H1 (cell line): Measurements from ENCODE around the gene ZNF462. TPM values are rescaled to one million over a fixed set of nuclear protein-coding genes. Genes with fewer than 3 reads are reported as not detected.

Experiments used
- CTCF ChIA-PET: fragments of 300-600 bp; sonication (Branson Sonifier 250); formaldehyde crosslinking; loops from one replicate; lab custom pipeline; 2021; ENCODE audit not compliant: partially characterized antibody; lab: Charles Lee
- POLR2A ChIA-PET: fragments of 300-600 bp; sonication (Branson Sonifier 250); formaldehyde crosslinking; loops from one replicate; lab custom pipeline; 2021; ENCODE audit warnings: inconsistent platforms; ENCODE audit not compliant: partially characterized antibody; lab: Charles Lee
- DNase-seq, 2 experiments: peaks; one replicate each; pipeline versions ENCODE4 v3.0.0 to v3.0.0-alpha.2; 2010 to 2022; ENCODE audit warnings: low spot score in 2 of 2, low read depth in 1 of 2, mixed read lengths in 1 of 2
- FAIRE-seq: peaks from 2 replicates; lab custom pipeline; 2011; peaks lifted over from hg19 to GRCh38; lab: Jason Lieb, UNC
- H2AFZ ChIP-seq: 2 replicates; pipeline ENCODE4 v1.8.1; 2012; ENCODE audit warnings: low read length, inconsistent platforms
- H2AK5ac ChIP-seq: 2 replicates; pipeline ENCODE4 v1.6.1; 2013; ENCODE audit warnings: low read depth, low read length
- H2BK120ac ChIP-seq: replicated peaks from 2 replicates; pipeline ENCODE3; 2013; ENCODE audit warnings: low read depth, low read length, inconsistent platforms
- H2BK12ac ChIP-seq: 2 replicates; pipeline ENCODE4 v1.6.1; 2013; ENCODE audit warnings: low read depth, low read length
- H2BK15ac ChIP-seq: 2 replicates; pipeline ENCODE4 v1.6.1; 2013; ENCODE audit warnings: low read length
- H2BK20ac ChIP-seq: 2 replicates; pipeline ENCODE4 v1.6.1; 2013; ENCODE audit warnings: low read length
- H2BK5ac ChIP-seq: 2 replicates; pipeline ENCODE4 v1.6.1; 2013; ENCODE audit warnings: low read depth, low read length
- H3K14ac ChIP-seq: 2 replicates; pipeline ENCODE4 v1.6.1; 2013; ENCODE audit warnings: inconsistent platforms; ENCODE audit not compliant: insufficient read length
- H3K18ac ChIP-seq: 2 replicates; pipeline ENCODE4 v1.6.1; 2013; ENCODE audit warnings: low read length; ENCODE audit errors: extremely low read depth
- H3K23ac ChIP-seq: 2 replicates; pipeline ENCODE4 v1.6.1; 2013; ENCODE audit warnings: inconsistent platforms; ENCODE audit not compliant: insufficient read length
- H3K23me2 ChIP-seq: 2 replicates; pipeline ENCODE4 v1.6.1; 2013; ENCODE audit warnings: low read depth, low read length
- H3K27ac ChIP-seq: 2 replicates; pipeline ENCODE4 v1.6.1; 2011; ENCODE audit warnings: low read depth, low read length, inconsistent platforms
- H3K27me3 ChIP-seq, 4 experiments: replicated peaks in 1 of 4; 1 replicate in 1 of 4; 2 replicates in 3 of 4; pipeline versions ENCODE4 v1.6.1 to v1.8.1; 2011 to 2013; ENCODE audit warnings: low read length in 3 of 4, mild to moderate bottlenecking in 3 of 4, inconsistent platforms in 2 of 4, mixed read lengths in 2 of 4, moderate library complexity in 1 of 4; ENCODE audit not compliant: control insufficient read depth in 3 of 4, insufficient read depth in 3 of 4; ENCODE audit errors: extremely low read depth in 1 of 4
- H3K36me3 ChIP-seq, 4 experiments: 2 replicates each; pipeline versions ENCODE4 v1.6.1 to v1.8.1; 2011 to 2013; ENCODE audit warnings: mild to moderate bottlenecking in 4 of 4, low read length in 3 of 4, moderate library complexity in 2 of 4, control low read depth in 1 of 4, inconsistent platforms in 1 of 4; ENCODE audit not compliant: insufficient read depth in 4 of 4, control insufficient read depth in 2 of 4
- H3K4ac ChIP-seq: replicated peaks from 2 replicates; pipeline ENCODE3; 2013; ENCODE audit warnings: low read length, low read depth, mixed read lengths, inconsistent platforms; ENCODE audit not compliant: insufficient read length
- H3K4me1 ChIP-seq, 4 experiments: replicated peaks in 1 of 4; 1 replicate in 1 of 4; 2 replicates in 3 of 4; pipeline versions ENCODE4 v1.6.1 to v1.8.1; 2011 to 2013; ENCODE audit warnings: low read length in 3 of 4, inconsistent platforms in 2 of 4, mixed read lengths in 1 of 4; ENCODE audit not compliant: insufficient read depth in 4 of 4, control insufficient read depth in 3 of 4
- H3K4me2 ChIP-seq, 2 experiments: 2 replicates each; pipeline versions ENCODE4 v1.6.1 to v1.8.1; 2011 to 2013; ENCODE audit warnings: low read depth in 2 of 2, low read length in 2 of 2, control low read depth in 1 of 2, inconsistent platforms in 1 of 2, mild to moderate bottlenecking in 1 of 2; ENCODE audit not compliant: insufficient read depth in 1 of 2
- H3K4me3 ChIP-seq, 4 experiments: fragments of 200-600, 300-600 bp in 1 of 4; sonication (generic), shearing (Covaris generic), sonication (Bioruptor Twin) in 1 of 4; 2 replicates each; pipeline versions ENCODE4 v1.5.1 to v1.8.1; 2011 to 2016; ENCODE audit warnings: low read length in 4 of 4, low read depth in 3 of 4, control low read depth in 2 of 4, inconsistent platforms in 2 of 4, mild to moderate bottlenecking in 2 of 4, mixed read lengths in 1 of 4, moderate library complexity in 1 of 4; ENCODE audit not compliant: insufficient read depth in 2 of 4; ENCODE audit errors: extremely low read depth in 1 of 4
- H3K56ac ChIP-seq: replicated peaks from 2 replicates; pipeline ENCODE3; 2013; ENCODE audit warnings: low read depth, mild to moderate bottlenecking, mixed read lengths, low read length, inconsistent platforms; ENCODE audit not compliant: insufficient read length
- H3K79me1 ChIP-seq: 2 replicates; pipeline ENCODE4 v1.6.1; 2013; ENCODE audit warnings: low read depth, low read length, control low read depth
- H3K79me2 ChIP-seq, 2 experiments: 2 replicates each; pipeline versions ENCODE4 v1.6.1 to v1.8.1; 2012 to 2013; ENCODE audit warnings: low read length in 2 of 2, mild to moderate bottlenecking in 2 of 2, inconsistent platforms in 1 of 2; ENCODE audit not compliant: insufficient read depth in 2 of 2, control insufficient read depth in 1 of 2
- H3K9ac ChIP-seq, 4 experiments: replicated peaks in 1 of 4; 1 replicate in 1 of 4; 2 replicates in 3 of 4; pipeline versions ENCODE4 v1.6.1 to v1.8.1; 2011 to 2013; ENCODE audit warnings: low read depth in 3 of 4, low read length in 3 of 4, control low read depth in 2 of 4, mild to moderate bottlenecking in 2 of 4, moderate library complexity in 2 of 4, inconsistent platforms in 1 of 4; ENCODE audit errors: extremely low read depth in 1 of 4
- H3K9me3 ChIP-seq, 2 experiments: 2 replicates each; pipeline versions ENCODE4 v1.6.1 to v1.8.1; 2012 to 2013; ENCODE audit warnings: mild to moderate bottlenecking in 2 of 2, moderate library complexity in 2 of 2, control low read depth in 1 of 2, inconsistent platforms in 1 of 2, low read depth in 1 of 2, low read length in 1 of 2, mixed read lengths in 1 of 2; ENCODE audit not compliant: insufficient read depth in 2 of 2
- H4K20me1 ChIP-seq, 2 experiments: replicated peaks in 1 of 2; 2 replicates each; pipeline versions ENCODE3 to v1.8.1; 2011 to 2013; ENCODE audit warnings: inconsistent platforms in 2 of 2, low read length in 2 of 2, mild to moderate bottlenecking in 1 of 2; ENCODE audit not compliant: insufficient read depth in 2 of 2, control insufficient read depth in 1 of 2
- H4K5ac ChIP-seq: 2 replicates; pipeline ENCODE4 v1.6.1; 2013; ENCODE audit warnings: low read length, low read depth, mixed read lengths, inconsistent platforms; ENCODE audit not compliant: insufficient read length
- H4K8ac ChIP-seq: 2 replicates; pipeline ENCODE4 v1.8.0; 2013; ENCODE audit warnings: mild to moderate bottlenecking, moderate library complexity, low read length, inconsistent platforms; ENCODE audit not compliant: insufficient read depth; ENCODE audit errors: extremely low read depth
- H4K91ac ChIP-seq: replicated peaks from 2 replicates; pipeline ENCODE3; 2013; ENCODE audit warnings: low read length, mixed read lengths, inconsistent platforms; ENCODE audit not compliant: insufficient read length
- FOSL1 ChIP-seq: IDR thresholded peaks from 2 replicates; pipeline ENCODE4 v1.6.1; 2011; ENCODE audit warnings: mild to moderate bottlenecking, low read depth, low read length, moderate library complexity; ENCODE audit not compliant: insufficient read depth
- MAFK ChIP-seq: IDR thresholded peaks from 2 replicates; pipeline ENCODE4 v1.6.1; 2012; ENCODE audit warnings: low read depth, mild to moderate bottlenecking, improper control_type of control experiment, low read length
- NANOG ChIP-seq: IDR thresholded peaks from 2 replicates; pipeline ENCODE4 v1.6.1; 2011; ENCODE audit warnings: low read length, low read depth, mild to moderate bottlenecking, inconsistent platforms; ENCODE audit not compliant: insufficient read depth, poor library complexity, severe bottlenecking
- POLR2A ChIP-seq, 2 experiments: IDR thresholded peaks; 1 replicate in 1 of 2; 2 replicates in 1 of 2; pipeline ENCODE4 v1.6.1; 2011; ENCODE audit warnings: low read depth in 2 of 2, low read length in 2 of 2, mild to moderate bottlenecking in 2 of 2; ENCODE audit errors: control extremely low read depth in 1 of 2
- RNF2 ChIP-seq: fragments of 200-900, 300-1000 bp; sonication (generic); IDR thresholded peaks from 2 replicates; pipeline ENCODE4 v1.7.1; 2016; ENCODE audit warnings: borderline replicate concordance, low read depth, mild to moderate bottlenecking, antibody characterized with exemption, low read length; ENCODE audit not compliant: poor library complexity, severe bottlenecking; ENCODE audit errors: missing control alignments
- TAF1 ChIP-seq: IDR thresholded peaks from 2 replicates; pipeline ENCODE4 v1.6.1; 2011; ENCODE audit warnings: mild to moderate bottlenecking, low read depth, low read length
- TBP ChIP-seq: IDR thresholded peaks from 2 replicates; pipeline ENCODE4 v1.6.1; 2011; ENCODE audit warnings: low read depth, low read length, improper control_type of control experiment
- TCF12 ChIP-seq: IDR thresholded peaks from 2 replicates; pipeline ENCODE4 v1.6.1; 2011; ENCODE audit warnings: low read depth, mild to moderate bottlenecking, low read length
- WGBS, 2 experiments: shearing (Covaris generic) in 1 of 2; methylation state at CpG; one replicate each; pipeline versions ENCODE4 v1.1.6 to v1.1.7; 2013 to 2015; ENCODE audit warnings: low lambda C conversion rate in 2 of 2, mixed read lengths in 2 of 2, inconsistent platforms in 1 of 2, low coverage in 1 of 2, missing lambda C conversion rate in 1 of 2; ENCODE audit not compliant: insufficient replicate concordance in 2 of 2, insufficient coverage in 1 of 2, insufficient read length in 1 of 2; ENCODE audit errors: extremely low coverage in 1 of 2, missing lambda C conversion rate in 1 of 2; 5-methylcytosine and 5-hydroxymethylcytosine counted together
- polyA plus RNA-seq, 7 experiments: library from polyadenylated mRNA; depleted of rRNA in 3 of 7; stranded (reverse) in 5 of 7; unstranded in 2 of 7; fragments of >200 nt in 5 of 7; fragments of 200-250 nt in 2 of 7; gene quantifications; 1 replicate in 5 of 7; 2 replicates in 1 of 7; 4 replicates in 1 of 7; pipeline versions ENCODE4 v1.2.1 to v1.2.3, GENCODE V29; 2011 to 2013; ENCODE audit warnings: missing spikeins in 2 of 7, mixed read lengths in 2 of 7
- total RNA-seq: library from RNA; stranded (reverse); fragmentation: NEBNext Ultra II Directional; extraction: Animal tissue kit (Norgen Biotek cat#: 25700); gene quantifications from 2 replicates; pipeline ENCODE4 v1.2.1, GENCODE V29; 2021
- TF ChIP-seq, protein P1 (sequence below), 3 experiments: IDR thresholded peaks; 1 replicate in 2 of 3; 2 replicates in 1 of 3; pipeline versions ENCODE4 v1.5.1 to v1.6.1; 2011; ENCODE audit warnings: low read length in 3 of 3, mild to moderate bottlenecking in 3 of 3, inconsistent platforms in 2 of 3, low read depth in 1 of 3, moderate library complexity in 1 of 3; ENCODE audit not compliant: insufficient read depth in 1 of 3; ENCODE audit errors: control extremely low read depth in 1 of 3
- TF ChIP-seq, protein P2 (sequence below): IDR thresholded peaks from 2 replicates; pipeline ENCODE4 v1.6.1; 2011; ENCODE audit warnings: low read depth, mild to moderate bottlenecking, low read length; ENCODE audit not compliant: insufficient read depth

The ZNF462 gene
- total and polyA plus RNA-seq, 2 of the 8 experiments (the other 6 are each of a cell fraction or from before 2014, with no cell fraction given): 30.0 to 163 TPM

DNA sequence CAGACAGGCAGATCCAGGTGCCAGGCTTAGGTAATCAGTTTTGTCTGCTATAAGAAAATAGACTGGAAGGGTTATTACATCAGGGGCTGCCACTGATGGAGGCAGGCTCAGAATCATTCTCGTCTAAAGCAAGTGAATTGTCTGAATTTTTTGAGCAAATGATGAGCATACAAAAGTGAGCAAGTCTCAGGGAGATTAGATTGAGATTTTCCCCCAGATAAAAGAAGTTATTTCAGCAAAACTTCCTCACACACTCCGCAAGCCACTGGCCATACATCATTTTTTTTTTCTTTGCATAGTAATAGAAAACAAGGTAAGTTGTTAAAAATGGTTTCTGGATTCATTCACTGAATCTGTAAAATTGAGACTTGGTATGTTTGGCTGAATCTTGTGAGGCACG, 52.9 kb downstream of the ZNF462 start:
- POLR2A ChIA-PET: interaction anchor here (1.3 kb wide), 1 partner anchor 51 kb away, joined by 5 read pairs; no protein-coding TSS in a partner anchor
- H3K23ac ChIP-seq: no peak overlapping the region
- H3K79me2 ChIP-seq: peaks cover 22 to 97% of the 10 kb centered on the region in 2 experiments
- FAIRE-seq: no peak
- H4K5ac ChIP-seq: no peak overlapping the region
- no peak overlapping the region for H2AFZ ChIP-seq
- H3K9me3 ChIP-seq: no peaks in the 10 kb centered on the region
- H3K79me1 ChIP-seq: peaks cover 14% of the 10 kb centered on the region
- no peak overlapping the region for H4K91ac ChIP-seq
- H2BK12ac ChIP-seq: no peak overlapping the region
- no peak overlapping the region for H3K18ac ChIP-seq
- 84% methylated on average over 3 of the region's 3 CpGs; no CpG with 5 or more reads in 1 of the 2 experiments for WGBS, 2 experiments
- no peak overlapping the region for H3K9ac ChIP-seq
- no peak overlapping the region for H2BK15ac ChIP-seq
- CTCF ChIA-PET: no interaction called here
- no peak overlapping the region for H2BK120ac ChIP-seq
- H3K27me3 ChIP-seq: no peaks in the 10 kb centered on the region
- H3K4ac ChIP-seq: no peak overlapping the region
- no peak overlapping the region for H2AK5ac ChIP-seq
- no peak for DNase-seq
- peaks cover 0 to 10% (median 4%) of the 10 kb centered on the region in 4 experiments; a peak in 5 of 7 replicates for H3K4me1 ChIP-seq
- H3K36me3 ChIP-seq: peaks cover 0 to 19% (median 4%) of the 10 kb centered on the region in 4 experiments; a peak in 3 of 8 replicates
- no peaks in the 10 kb centered on the region for H3K23me2 ChIP-seq
- no peak overlapping the region for H3K56ac ChIP-seq
- no peak overlapping the region for H3K14ac ChIP-seq
- H4K20me1 ChIP-seq: peaks cover 3 to 4% of the 10 kb centered on the region in 2 experiments
- H4K8ac ChIP-seq: no peak overlapping the region
- no peak overlapping the region for H3K27ac ChIP-seq
- H3K4me2 ChIP-seq: no peak overlapping the region
- H2BK20ac ChIP-seq: no peak overlapping the region
- H2BK5ac ChIP-seq: no peak overlapping the region
- no peak overlapping the region for H3K4me3 ChIP-seq
- no peak for TF ChIP-seq FOSL1
- TF ChIP-seq MAFK: no peak
- TF ChIP-seq TCF12: no peak
- TF ChIP-seq, protein P1, sequence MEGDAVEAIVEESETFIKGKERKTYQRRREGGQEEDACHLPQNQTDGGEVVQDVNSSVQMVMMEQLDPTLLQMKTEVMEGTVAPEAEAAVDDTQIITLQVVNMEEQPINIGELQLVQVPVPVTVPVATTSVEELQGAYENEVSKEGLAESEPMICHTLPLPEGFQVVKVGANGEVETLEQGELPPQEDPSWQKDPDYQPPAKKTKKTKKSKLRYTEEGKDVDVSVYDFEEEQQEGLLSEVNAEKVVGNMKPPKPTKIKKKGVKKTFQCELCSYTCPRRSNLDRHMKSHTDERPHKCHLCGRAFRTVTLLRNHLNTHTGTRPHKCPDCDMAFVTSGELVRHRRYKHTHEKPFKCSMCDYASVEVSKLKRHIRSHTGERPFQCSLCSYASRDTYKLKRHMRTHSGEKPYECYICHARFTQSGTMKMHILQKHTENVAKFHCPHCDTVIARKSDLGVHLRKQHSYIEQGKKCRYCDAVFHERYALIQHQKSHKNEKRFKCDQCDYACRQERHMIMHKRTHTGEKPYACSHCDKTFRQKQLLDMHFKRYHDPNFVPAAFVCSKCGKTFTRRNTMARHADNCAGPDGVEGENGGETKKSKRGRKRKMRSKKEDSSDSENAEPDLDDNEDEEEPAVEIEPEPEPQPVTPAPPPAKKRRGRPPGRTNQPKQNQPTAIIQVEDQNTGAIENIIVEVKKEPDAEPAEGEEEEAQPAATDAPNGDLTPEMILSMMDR (IDR thresholded peaks at IDR 0.05; ENCODE audit: control extremely low read depth in 1 of 3, insufficient read depth in 1 of 3, low read depth in 1 of 3, low read length in 3 of 3): no peak
- TF ChIP-seq RNF2: no peak
- TF ChIP-seq, protein P2, sequence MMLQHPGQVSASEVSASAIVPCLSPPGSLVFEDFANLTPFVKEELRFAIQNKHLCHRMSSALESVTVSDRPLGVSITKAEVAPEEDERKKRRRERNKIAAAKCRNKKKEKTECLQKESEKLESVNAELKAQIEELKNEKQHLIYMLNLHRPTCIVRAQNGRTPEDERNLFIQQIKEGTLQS: no peak
- TF ChIP-seq TAF1: no peak
- TF ChIP-seq NANOG: no peak
- TF ChIP-seq TBP: no peak
- TF ChIP-seq POLR2A (IDR thresholded peaks at IDR 0.05; ENCODE audit: control extremely low read depth in 1 of 2, low read depth in 2 of 2, low read length in 2 of 2): no peak
